Left hindlimb (tissue), 1 donor: Measurements from ENCODE around the gene PHC2.

ENCODE experiments used
- DNase-seq: peaks from one replicate; pipeline ENCODE4 v3.0.0-alpha.2; 2018

The PHC2 gene

DNA sequence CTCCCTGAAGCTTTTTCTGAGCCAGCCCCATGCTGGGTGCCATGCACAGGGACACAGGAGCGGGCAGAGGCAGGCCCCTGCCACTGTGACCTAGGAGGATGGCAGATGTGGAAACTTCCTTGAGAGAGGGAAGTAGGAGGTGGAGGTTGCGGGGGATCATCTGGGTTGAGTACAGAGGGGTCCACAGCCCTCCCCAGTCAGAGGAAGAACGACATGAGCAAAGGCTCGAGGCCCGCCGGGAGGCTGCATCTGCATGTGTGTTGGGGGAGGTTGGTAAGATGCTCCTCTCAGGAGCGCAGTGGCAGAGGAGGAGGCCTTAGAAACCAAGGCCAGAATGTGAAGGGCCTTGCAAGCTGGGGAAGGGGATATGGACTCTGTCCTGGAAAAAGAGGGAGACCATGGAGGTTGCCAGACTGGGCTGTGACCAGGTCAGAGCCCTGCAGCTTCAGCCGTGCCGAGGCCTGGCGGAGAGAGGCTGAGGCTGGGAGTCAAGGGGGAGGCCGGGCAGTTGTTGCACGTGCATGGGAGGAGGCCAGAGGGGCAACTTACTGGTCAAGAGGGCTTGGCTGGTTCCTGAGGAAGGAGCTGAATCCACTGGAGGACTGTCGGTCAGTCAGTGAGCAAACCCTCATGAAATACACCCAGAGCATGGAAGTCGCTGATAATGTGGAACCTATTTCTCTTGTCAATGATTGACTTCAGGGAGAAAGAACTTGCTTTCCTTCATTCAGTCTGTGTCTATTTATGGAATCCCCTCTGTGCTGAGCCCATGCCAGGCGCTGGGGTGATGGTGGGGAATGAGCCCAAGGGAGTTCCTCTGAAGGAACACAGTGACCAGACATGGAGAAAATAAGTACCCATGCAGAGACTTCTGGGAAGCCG is 141.7 kb downstream of the PHC2 start:
- DNase-seq, result peak; percentile 19

DNA sequence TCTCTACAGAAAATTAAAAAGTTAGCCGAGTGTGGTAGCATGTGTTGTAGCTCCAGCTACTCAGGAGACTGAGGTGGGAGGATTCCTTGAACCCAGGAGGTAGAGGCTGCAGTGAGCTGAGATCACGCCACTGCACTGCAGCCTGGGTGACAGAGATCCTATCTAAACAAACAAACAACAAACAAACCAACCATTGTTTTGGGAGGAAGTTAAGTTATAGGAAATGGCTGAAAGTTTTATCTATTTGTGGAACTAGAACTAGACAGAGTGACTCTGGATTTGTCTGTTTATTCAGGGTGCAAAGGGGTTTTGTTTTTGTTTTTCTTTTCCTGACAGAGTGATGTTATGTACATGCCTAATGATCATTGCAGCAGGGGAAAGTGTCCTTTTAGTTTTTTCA is 143.6 kb downstream of the PHC2 start:
- peak; percentile 5 for DNase-seq

DNA sequence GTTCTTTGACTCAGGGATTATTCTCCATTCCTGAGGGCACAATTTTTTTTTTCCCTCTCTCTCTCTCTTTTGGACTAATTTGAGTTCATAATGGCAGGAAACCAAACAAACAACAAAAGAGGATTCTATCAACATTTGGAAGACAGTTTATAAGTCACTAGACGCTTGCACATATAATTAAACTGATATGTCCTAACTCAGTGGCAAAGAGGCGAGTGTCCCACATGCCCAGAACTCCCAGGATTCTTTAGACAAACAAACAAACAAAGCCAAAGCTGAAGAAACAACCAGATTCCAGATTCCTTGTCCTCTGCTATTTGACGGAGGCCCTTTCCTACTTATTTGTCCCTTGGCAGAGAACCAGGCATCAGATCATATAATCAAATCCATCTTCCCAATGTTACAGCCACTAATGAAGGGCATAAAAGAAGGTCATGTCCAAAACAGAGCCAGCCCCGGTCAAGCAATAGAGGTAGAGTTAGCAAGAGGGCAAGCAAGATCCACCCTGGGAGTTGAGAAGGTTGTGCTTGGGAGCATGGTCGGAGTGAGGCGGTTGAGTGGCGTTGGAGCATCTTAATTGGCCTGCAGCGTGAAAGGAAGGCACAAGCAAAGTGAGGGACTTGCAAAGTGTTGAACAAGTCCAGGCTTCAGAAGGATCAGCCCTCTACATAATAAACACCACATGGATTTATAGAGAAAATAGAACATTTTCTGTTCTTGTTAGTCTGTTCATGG is 144.3 kb downstream of the PHC2 start:
- DNase-seq, result no peak

DNA sequence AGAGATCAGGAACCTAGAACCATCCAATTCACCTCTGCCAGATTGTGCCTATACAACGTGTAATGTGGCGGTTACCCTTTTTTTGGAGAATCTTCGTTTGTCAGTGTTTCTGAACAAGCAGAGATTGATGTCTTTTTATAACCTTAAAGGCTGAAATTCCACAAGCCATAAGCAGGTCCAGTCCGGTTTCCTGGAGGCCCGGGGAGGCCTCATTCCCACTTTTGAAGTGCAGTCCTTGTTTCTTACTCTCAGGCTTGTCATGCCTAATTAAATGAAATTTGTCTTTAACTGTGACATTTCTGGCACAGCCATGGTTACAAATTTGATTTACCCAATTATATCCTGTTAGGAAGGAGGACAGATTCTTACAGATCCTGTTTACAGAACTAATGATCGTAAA is 146.8 kb downstream of the PHC2 start:
- DNase-seq, result no peak

DNA sequence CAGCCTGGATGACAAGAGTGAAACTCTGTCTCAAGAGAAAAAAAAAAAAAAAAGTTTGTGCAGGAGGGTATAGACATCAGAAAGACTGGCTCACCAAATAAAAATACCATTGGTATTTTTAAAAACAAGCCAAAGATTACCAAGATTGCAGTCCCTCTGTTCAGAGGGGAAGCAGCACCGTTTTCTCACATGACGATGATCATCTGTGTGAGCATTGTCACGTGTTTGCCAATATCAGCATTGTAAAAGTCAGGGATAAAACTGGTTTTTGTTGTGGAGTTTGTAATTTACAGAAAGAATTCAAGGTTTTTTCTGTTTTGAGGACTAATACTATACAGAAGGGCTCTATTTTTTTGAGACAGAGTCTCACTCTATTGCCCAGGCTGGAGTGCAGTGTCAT is 148.1 kb downstream of the PHC2 start:
- no peak for DNase-seq

DNA sequence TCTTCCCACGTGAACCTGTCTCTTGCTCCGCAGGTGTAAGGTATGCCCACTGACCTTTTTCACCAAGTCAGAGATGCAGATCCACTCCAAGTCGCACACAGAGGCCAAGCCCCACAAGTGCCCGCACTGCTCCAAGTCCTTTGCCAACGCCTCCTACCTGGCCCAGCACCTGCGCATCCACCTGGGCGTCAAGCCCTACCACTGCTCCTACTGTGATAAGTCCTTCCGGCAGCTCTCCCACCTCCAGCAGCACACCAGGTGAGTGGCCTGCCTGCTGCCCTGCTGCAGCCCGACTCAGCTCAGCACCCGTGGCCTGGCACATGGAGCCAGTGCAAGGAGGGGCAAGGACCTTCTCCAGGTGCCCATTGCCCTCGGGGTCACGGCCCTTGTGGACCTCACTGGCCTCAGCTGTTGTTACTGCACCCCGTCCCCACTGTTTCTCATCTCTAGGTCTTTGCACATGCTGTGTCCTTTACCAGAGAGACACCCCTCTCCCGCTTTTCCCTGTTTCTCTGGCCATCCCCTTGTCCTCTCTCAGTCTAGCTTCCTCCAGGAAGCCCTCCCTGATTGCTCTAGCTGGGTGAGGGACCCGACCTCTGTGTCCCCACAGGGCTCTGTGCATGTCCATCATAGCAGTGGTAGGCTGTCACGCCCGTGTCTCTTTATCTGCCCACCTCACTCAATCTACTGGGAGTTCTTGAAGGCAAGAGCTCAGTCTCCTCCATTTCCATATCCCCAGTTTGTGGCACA is 149.2 kb downstream of the PHC2 start:
- peak; percentile 6 for DNase-seq

DNA sequence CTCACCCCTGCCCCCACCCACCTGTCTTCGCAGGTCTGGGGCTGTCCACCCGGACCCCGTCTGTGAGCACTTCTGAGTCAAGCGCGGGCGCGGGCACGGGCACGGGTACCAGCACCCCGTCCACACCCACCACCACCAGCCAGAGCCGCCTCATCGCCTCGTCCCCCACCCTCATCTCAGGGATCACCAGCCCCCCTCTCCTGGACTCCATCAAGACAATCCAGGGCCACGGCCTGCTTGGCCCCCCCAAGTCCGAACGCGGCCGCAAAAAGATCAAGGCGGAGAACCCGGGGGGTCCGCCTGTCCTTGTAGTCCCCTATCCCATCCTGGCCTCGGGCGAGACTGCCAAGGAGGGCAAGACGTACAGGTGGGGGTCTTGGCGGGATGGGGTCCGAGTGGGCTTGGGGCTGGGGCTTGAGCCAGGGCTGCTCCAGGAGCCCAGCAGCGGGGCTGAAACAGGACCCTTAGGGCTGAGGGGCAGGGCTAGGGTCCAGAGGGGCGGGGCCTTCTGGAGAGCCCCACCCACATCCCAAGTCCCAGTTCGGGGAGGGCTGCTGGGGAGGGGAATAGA is 150.7 kb downstream of the PHC2 start:
- peak; percentile 10 for DNase-seq

DNA sequence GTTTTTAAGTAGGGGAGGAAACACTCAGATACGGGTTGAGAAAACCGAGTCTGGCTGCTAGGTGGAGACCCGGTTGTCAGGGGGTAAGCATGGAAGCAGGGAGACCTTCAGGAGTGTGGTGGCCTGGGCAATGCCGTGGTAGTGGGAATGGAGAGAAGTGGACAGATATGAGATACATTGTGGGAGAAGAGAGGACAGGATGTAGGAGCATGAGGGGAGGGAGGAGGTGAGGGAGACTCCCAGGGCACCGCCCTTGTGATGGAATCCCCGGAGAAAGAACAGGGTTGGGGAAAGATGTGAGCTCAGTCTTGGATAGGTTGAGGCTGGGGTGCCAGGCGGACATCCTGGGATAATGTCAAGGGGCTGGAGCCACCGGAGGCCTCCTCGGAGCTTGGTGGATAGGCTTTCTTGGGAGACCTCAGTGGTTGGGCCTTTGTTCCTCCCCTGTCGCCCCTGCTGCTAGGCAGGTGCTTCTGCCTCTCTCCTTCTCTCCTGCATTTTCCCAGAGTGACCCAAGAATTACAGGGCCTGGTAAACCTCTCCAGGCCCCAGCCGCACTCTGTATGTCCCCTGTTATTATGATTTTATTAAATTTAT is 153.3 kb downstream of the PHC2 start:
- DNase-seq, result peak; percentile 17

DNA sequence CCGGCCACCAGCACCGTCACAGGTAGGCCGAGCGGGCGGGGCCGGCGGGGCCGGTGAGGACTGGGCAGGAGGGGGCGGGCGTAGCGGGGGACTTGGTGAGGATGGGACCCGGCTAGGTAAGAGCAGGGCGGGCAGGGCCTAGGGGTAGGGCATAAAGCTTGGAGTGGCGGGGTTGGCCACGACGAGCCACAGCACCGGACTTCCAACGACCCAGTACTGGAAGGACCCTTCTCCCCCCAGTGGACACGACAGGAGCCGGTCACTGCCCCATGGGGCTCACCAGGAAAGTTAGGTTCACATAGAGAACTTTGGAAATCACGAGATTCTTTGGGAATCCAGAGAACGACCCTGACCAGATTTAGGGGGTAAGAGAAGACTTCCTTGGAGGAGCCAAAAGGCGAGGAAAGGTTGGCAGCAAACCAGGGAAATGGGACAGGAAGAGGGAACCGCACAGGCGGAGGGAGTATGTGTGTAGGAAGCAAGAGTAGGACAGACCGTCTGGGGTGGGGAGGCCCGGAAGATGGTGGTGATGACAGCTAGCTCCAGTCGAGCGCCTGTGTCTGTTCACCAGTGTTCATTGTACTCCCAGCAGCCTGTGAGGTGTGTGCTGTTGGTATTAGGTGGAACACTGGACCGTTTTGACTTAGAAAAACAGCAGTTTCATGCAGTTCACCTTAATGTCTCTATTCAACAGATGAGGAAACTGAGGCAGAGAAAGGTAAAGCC is 154.2 kb downstream of the PHC2 start:
- peak; percentile 17 for DNase-seq

DNA sequence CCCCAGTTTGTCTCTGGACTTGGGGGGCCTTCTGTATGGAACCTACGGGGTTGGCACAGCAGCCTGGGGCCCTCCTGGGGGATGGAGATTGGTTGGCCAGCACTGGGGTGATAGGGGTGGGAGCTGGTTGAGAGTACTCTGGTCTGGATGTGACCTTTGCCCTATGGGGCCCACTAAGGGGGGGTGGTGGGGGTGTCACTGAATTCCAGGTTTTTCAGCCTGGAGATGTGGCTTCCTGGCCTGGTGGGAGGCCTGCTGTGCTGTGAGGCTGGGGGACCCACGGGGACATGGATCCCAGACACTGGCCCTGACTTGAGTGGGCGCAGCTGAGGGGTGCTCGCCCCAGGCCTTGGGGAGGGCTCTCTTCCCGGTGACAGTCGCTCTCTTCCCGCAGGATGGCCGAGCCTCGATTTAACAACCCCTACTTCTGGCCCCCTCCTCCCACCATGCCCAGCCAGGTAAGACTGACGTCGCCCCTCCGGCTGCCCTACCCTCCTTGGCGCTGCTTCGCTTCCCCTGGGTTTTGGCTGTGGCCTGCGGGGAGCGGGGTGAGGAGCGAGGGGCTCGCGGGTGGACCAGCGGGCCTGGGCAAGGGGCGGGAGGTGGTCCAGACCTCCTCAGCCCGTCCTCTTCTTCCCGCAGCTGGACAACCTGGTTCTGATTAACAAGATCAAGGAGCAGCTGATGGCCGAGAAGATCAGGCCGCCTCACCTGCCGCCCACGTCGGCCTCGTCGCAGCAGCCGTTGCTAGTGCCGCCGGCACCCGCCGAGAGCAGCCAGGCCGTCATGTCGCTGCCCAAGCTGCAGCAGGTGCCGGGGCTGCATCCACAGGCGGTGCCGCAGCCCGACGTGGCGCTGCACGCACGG is 155.0 kb downstream of the PHC2 start:
- DNase-seq, result peak; percentile 18

DNA sequence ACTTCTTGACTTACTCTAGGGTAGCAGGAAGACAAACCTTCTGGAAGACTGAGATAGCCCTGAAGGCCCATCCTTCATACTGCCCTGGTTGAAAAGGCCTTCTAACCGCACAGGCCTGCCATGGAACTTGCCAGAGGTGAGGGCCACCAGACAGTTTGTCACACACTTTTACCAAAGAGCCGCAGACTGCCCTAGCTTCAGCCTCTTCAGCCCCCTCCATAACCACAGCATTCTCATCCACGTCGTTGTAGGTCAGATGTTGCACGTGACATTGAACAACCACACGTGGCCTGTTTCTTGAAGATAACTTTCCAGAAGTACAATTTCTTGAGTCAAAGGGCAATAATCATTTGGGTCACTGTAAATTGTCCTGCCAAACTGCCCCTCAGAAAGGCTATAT is 155.7 kb downstream of the PHC2 start:
- no peak for DNase-seq

DNA sequence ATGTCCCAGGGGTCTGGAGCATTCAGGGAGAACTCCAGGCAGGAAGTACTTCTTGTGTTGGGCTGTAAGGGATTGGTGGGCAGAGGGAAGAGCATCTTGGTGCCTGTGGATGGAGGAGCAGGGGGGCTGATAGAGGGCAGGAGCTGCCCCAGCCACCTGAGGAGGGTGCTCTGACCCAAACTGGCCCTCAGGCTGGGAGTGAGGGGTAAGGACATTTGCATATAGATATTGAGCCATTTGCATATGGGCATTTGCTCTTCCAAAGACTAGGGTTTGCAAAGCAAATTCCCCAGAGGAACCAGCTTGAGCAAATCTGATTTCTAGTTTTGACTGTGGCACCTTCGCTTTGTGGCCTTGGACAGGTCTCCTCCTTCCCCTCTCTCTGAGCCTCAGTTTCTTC is 156.4 kb downstream of the PHC2 start:
- DNase-seq, result no peak

DNA sequence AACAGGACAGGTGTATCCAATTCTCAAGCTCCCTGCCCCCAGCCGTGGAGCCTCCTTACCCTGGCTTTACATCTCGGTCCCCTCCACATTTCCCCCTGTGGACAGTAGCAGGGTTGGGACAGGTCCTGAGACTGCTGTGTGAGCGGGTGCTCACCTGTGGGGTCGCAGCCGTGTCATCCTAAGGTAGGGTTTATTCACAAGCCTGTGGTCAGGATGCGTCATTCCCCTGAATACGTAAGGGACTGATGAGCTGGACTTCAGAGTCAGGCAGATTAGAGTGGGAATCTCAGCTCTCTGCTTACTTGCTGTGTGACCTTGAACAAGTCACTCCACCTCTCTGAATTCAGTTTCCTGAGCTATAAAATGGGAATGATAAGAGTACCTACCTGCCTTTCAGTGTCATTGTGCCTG is 156.9 kb downstream of the PHC2 start:
- DNase-seq, result no peak
